Trophoblast cell (in vitro differentiated cells and primary cell): ENCODE data around the gene CXCL9.

Experiments used
- DNase-seq, 2 donors: peaks; one replicate each; pipeline ENCODE4 v3.0.0-alpha.2; 2016
- H2AFZ ChIP-seq: 2 replicates; pipeline ENCODE4 v1.6.1; 2013; ENCODE audit warnings: low read length, moderate library complexity, mild to moderate bottlenecking; ENCODE audit not compliant: insufficient read depth, poor library complexity
- H2AK5ac ChIP-seq: 2 replicates; pipeline ENCODE4 v1.6.1; 2013; ENCODE audit warnings: mild to moderate bottlenecking, low read length
- H2BK120ac ChIP-seq: 2 replicates; pipeline ENCODE4 v1.6.1; 2013; ENCODE audit warnings: low read length, mild to moderate bottlenecking, moderate library complexity; ENCODE audit not compliant: insufficient read depth, poor library complexity
- H2BK12ac ChIP-seq: 2 replicates; pipeline ENCODE4 v1.6.1; 2013; ENCODE audit warnings: mild to moderate bottlenecking, low read length, moderate library complexity
- H2BK5ac ChIP-seq: 2 replicates; pipeline ENCODE4 v1.6.1; 2013; ENCODE audit warnings: low read length, low read depth, moderate library complexity, mild to moderate bottlenecking; ENCODE audit not compliant: poor library complexity
- H3K14ac ChIP-seq: 2 replicates; pipeline ENCODE4 v1.6.1; 2013; ENCODE audit warnings: mild to moderate bottlenecking, low read length
- H3K18ac ChIP-seq: 2 replicates; pipeline ENCODE4 v1.6.1; 2013; ENCODE audit warnings: mild to moderate bottlenecking, low read length
- H3K23ac ChIP-seq: 2 replicates; pipeline ENCODE4 v1.6.1; 2013; ENCODE audit warnings: low read length
- H3K27ac ChIP-seq: 2 replicates; pipeline ENCODE4 v1.5.1; 2013; ENCODE audit warnings: low read depth, mild to moderate bottlenecking, inconsistent platforms, low read length, moderate library complexity
- H3K27me3 ChIP-seq: 2 replicates; pipeline ENCODE4 v1.6.1; 2013; ENCODE audit warnings: inconsistent platforms, mild to moderate bottlenecking, low read length, moderate library complexity; ENCODE audit not compliant: insufficient read depth
- H3K36me3 ChIP-seq, 2 experiments: 1 replicate in 1 of 2; 2 replicates in 1 of 2; pipeline ENCODE4 v1.6.1; 2013; ENCODE audit warnings: low read length in 2 of 2, mild to moderate bottlenecking in 2 of 2, moderate library complexity in 1 of 2; ENCODE audit not compliant: insufficient read depth in 2 of 2, control insufficient read depth in 1 of 2
- H3K4ac ChIP-seq: 2 replicates; pipeline ENCODE4 v1.6.1; 2013; ENCODE audit warnings: low read depth, mild to moderate bottlenecking, low read length, moderate library complexity
- H3K4me1 ChIP-seq, 2 experiments: 1 replicate in 1 of 2; 2 replicates in 1 of 2; pipeline ENCODE4 v1.6.1; 2013; ENCODE audit warnings: low read length in 2 of 2, mild to moderate bottlenecking in 2 of 2, moderate library complexity in 1 of 2; ENCODE audit not compliant: insufficient read depth in 2 of 2, control insufficient read depth in 1 of 2
- H3K4me2 ChIP-seq: 2 replicates; pipeline ENCODE4 v1.6.1; 2013; ENCODE audit warnings: inconsistent platforms, mild to moderate bottlenecking, low read length, moderate library complexity
- H3K4me3 ChIP-seq: 2 replicates; pipeline ENCODE4 v1.5.1; 2013; ENCODE audit warnings: mild to moderate bottlenecking, low read depth, low read length, inconsistent platforms
- H3K79me1 ChIP-seq: one replicate; pipeline ENCODE4 v1.6.1; 2013; ENCODE audit warnings: low read length
- H3K79me2 ChIP-seq: 2 replicates; pipeline ENCODE4 v1.6.1; 2013; ENCODE audit warnings: low read length, mild to moderate bottlenecking; ENCODE audit not compliant: control insufficient read depth, insufficient read depth, poor library complexity
- H3K9ac ChIP-seq: 2 replicates; pipeline ENCODE4 v1.6.1; 2013; ENCODE audit warnings: mild to moderate bottlenecking, low read length
- H3K9me3 ChIP-seq: 2 replicates; pipeline ENCODE4 v1.6.1; 2013; ENCODE audit warnings: low read depth, mild to moderate bottlenecking, control low read depth, inconsistent platforms, low read length; ENCODE audit not compliant: insufficient read depth
- H4K12ac ChIP-seq: 2 replicates; pipeline ENCODE4 v1.6.1; 2013; ENCODE audit warnings: low read depth, mild to moderate bottlenecking, low read length, moderate library complexity
- H4K8ac ChIP-seq: 2 replicates; pipeline ENCODE4 v1.6.1; 2013; ENCODE audit warnings: low read depth, mild to moderate bottlenecking, low read length, moderate library complexity
- H4K91ac ChIP-seq: one replicate; pipeline ENCODE4 v1.6.1; 2013; ENCODE audit warnings: low read depth, mild to moderate bottlenecking, low read length, moderate library complexity
- WGBS: extraction: QIAGEN DNeasy Blood & Tissue Kit; methylation state at CpG from one replicate; pipeline ENCODE4 v1.1.7; 2013; ENCODE audit warnings: missing lambda C conversion rate; ENCODE audit not compliant: insufficient read length, insufficient coverage; ENCODE audit errors: extremely low coverage; 5-methylcytosine and 5-hydroxymethylcytosine counted together

The CXCL9 gene

DNA sequence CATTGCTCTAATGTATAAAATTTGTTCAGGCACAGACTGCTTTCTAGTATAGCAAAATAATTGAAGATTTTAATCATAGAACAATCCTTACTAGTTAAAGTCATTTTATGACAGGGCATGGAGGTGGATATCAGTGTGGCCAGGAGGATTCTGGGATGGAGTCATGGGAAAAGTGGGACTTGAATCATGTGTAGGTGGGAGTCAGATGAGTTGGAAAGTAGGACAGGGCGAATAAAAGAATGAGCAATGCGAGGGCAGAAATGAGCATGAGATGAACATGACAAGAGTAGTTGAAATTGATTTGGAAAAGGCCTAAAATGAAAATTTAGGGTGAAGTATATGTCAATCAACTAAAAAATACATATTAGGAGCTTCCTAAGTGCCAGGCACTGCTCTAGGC lies 9.4 kb downstream of the CXCL9 start:
- Histone ChIP-seq H3K36me3 (no peaks in the 10 kb centered on the region), H2BK120ac (no peak overlapping the region), H4K91ac (no peak overlapping the region), H2BK12ac (no peak overlapping the region), H3K9me3 (no peaks in the 10 kb centered on the region), H3K4ac (no peak overlapping the region), H3K4me2 (no peak overlapping the region), H2AFZ (no peak overlapping the region), H3K14ac (no peak overlapping the region), H3K4me1 (no peaks in the 10 kb centered on the region), H3K27me3 (no peaks in the 10 kb centered on the region), H3K4me3 (no peak overlapping the region), H3K79me1 (no peaks in the 10 kb centered on the region), H4K12ac (no peak overlapping the region), H3K27ac (no peak overlapping the region), H3K23ac (no peak overlapping the region), H2AK5ac (no peak overlapping the region), H3K9ac (no peak overlapping the region), H4K8ac (no peak overlapping the region), H2BK5ac (no peak overlapping the region), H3K18ac (no peak overlapping the region), H3K79me2 (no peaks in the 10 kb centered on the region)
- DNase-seq, result no peak
- WGBS, result no CpG with 5 or more reads among the region's 2 CpGs

- Histone ChIP-seq H2BK5ac (no peak overlapping the region), H3K4me3 (no peak overlapping the region), H3K4me2 (no peak overlapping the region), H3K18ac (no peak overlapping the region), H3K14ac (no peak overlapping the region), H3K27ac (no peak overlapping the region), H3K23ac (no peak overlapping the region), H2AFZ (no peak overlapping the region), H3K4ac (no peak overlapping the region), H3K9me3 (no peaks in the 10 kb centered on the region), H4K91ac (no peak overlapping the region), H3K9ac (no peak overlapping the region), H3K79me2 (no peaks in the 10 kb centered on the region), H3K27me3 (no peaks in the 10 kb centered on the region), H4K8ac (no peak overlapping the region), H2BK12ac (no peak overlapping the region), H3K79me1 (no peaks in the 10 kb centered on the region), H2AK5ac (no peak overlapping the region), H3K4me1 (no peaks in the 10 kb centered on the region), H3K36me3 (no peaks in the 10 kb centered on the region), H4K12ac (no peak overlapping the region), H2BK120ac (no peak overlapping the region)
- no CpG with 5 or more reads among the region's 1 CpG for WGBS
- DNase-seq, result no peak
These were observed 10.2 kb downstream of the CXCL9 start for GRCh38 chr4:75997081-75997480.

DNA sequence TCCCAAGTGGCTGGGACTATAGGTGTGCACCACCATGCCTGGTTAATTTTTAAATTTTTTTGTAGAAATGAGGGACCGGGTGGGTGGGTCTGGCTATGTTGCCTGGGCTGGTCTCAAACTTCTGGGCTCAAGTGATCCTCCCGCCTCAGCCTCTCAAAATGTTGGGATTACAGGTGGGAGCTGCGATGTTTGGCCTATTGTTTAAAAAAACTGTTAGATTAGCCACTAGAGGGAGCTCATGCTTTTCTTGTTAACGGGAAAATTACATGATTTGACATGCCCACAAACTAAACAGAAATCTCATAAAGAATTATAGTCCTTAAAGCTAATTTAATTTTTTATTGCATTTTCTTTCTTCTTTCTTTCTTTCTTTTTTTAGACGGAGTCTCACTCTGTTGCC lies 11.6 kb downstream of the CXCL9 start:
- Histone ChIP-seq H3K79me1 (no peaks in the 10 kb centered on the region), H4K8ac (no peak overlapping the region), H3K4me3 (no peak overlapping the region), H2BK12ac (no peak overlapping the region), H3K27me3 (no peaks in the 10 kb centered on the region), H4K91ac (no peak overlapping the region), H3K4me1 (no peaks in the 10 kb centered on the region), H3K18ac (no peak overlapping the region), H3K79me2 (no peaks in the 10 kb centered on the region), H3K36me3 (no peaks in the 10 kb centered on the region), H3K4ac (no peak overlapping the region), H4K12ac (no peak overlapping the region), H3K9me3 (no peaks in the 10 kb centered on the region), H3K27ac (no peak overlapping the region), H3K9ac (no peak overlapping the region), H2BK5ac (no peak overlapping the region), H3K23ac (no peak overlapping the region), H2BK120ac (no peak overlapping the region), H2AFZ (no peak overlapping the region), H3K4me2 (no peak overlapping the region), H2AK5ac (no peak overlapping the region), H3K14ac (no peak overlapping the region)
- WGBS, result no CpG with 5 or more reads among the region's 5 CpGs
- DNase-seq, result peak in 1 of 2 donors; percentile 88

GRCh38 chr4:75992462-75992861 lies 14.8 kb downstream of the CXCL9 start:
- Histone ChIP-seq H2BK12ac (no peak overlapping the region), H3K4me1 (no peaks in the 10 kb centered on the region), H3K36me3 (no peaks in the 10 kb centered on the region), H3K4me2 (no peak overlapping the region), H3K18ac (no peak overlapping the region), H3K4me3 (no peak overlapping the region), H4K8ac (no peak overlapping the region), H3K79me1 (peaks cover 3% of the 10 kb centered on the region), H3K27ac (no peak overlapping the region), H2AFZ (no peak overlapping the region), H3K14ac (no peak overlapping the region), H3K9ac (no peak overlapping the region), H4K12ac (no peak overlapping the region), H2BK120ac (no peak overlapping the region), H3K23ac (no peak overlapping the region), H2BK5ac (no peak overlapping the region), H4K91ac (no peak overlapping the region), H3K9me3 (no peaks in the 10 kb centered on the region), H3K27me3 (no peaks in the 10 kb centered on the region), H3K79me2 (peaks cover 7% of the 10 kb centered on the region), H3K4ac (no peak overlapping the region), H2AK5ac (no peak overlapping the region)
- DNase-seq, result no peak
- no CpG with 5 or more reads among the region's 1 CpG for WGBS
